Astrocyte (in vitro differentiated cells and primary cell): Measurements from ENCODE around the gene CNTN5.

Source experiments
- CTCF ChIP-seq: IDR thresholded peaks from 2 replicates; pipeline ENCODE4 v1.5.1; 2011; ENCODE audit warnings: low read depth, mild to moderate bottlenecking, inconsistent platforms, low read length, moderate library complexity; ENCODE audit not compliant: insufficient read depth
- EZH2 ChIP-seq: IDR thresholded peaks from 2 replicates; pipeline ENCODE4 v1.6.1; 2012; ENCODE audit warnings: mild to moderate bottlenecking, low read length, inconsistent platforms; ENCODE audit not compliant: insufficient read depth

- TF ChIP-seq CTCF (no peak), EZH2 (no peak)
These were observed 1274.0 kb downstream of the CNTN5 start for GRCh38 chr11:100294748-100295147.
